Measurements from ENCODE around the gene CAPN6. TPM values are rescaled to one million over a fixed set of nuclear protein-coding genes. Genes with fewer than 3 reads are reported as not detected.

The CAPN6 gene
- total and polyA plus RNA-seq, 10 of the 15 experiments (the other 5 are each of a cell fraction or from before 2014, with no cell fraction given) = not detected

DNA sequence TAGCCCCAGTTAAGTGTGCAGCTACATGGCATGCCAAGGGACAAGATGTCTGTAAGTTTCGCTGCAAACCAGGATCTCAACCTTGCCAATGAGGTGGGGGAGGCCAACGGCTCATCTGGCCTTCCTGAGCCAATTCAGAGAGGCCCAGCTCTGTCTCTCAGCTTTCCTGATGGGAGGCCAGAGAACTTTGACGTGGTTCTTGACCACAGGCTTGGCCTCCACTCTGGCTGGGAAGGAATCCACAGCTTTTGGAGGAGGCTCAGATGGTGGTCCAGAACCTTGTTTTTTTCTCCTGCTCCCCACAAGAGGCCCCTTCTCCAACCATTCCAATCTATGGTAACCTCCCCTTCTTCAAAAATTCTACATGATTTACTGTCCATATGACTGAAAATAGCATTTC is 9.8 kb downstream of the CAPN6 start (continued):
- TF ChIP-seq EGR1 (IDR thresholded peaks at IDR 0.05; ENCODE audit: borderline replicate concordance in 1 of 2, low read depth in 2 of 2, low read length in 2 of 2) = no peak
- no peak for TF ChIP-seq SUPT20H (IDR thresholded peaks at IDR 0.05; ENCODE audit: borderline replicate concordance, control insufficient read depth, low read depth, low read length)
- no peak for TF ChIP-seq NRF1 (conservative IDR thresholded peaks at IDR 0.05; ENCODE audit: low read depth, low read length)
- TF ChIP-seq, protein P1, sequence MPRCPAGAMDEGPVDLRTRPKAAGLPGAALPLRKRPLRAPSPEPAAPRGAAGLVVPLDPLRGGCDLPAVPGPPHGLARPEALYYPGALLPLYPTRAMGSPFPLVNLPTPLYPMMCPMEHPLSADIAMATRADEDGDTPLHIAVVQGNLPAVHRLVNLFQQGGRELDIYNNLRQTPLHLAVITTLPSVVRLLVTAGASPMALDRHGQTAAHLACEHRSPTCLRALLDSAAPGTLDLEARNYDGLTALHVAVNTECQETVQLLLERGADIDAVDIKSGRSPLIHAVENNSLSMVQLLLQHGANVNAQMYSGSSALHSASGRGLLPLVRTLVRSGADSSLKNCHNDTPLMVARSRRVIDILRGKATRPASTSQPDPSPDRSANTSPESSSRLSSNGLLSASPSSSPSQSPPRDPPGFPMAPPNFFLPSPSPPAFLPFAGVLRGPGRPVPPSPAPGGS (IDR thresholded peaks at IDR 0.05; ENCODE audit: borderline replicate concordance, insufficient read depth, low read depth, low read length, poor library complexity, severe bottlenecking) = no peak

DNA sequence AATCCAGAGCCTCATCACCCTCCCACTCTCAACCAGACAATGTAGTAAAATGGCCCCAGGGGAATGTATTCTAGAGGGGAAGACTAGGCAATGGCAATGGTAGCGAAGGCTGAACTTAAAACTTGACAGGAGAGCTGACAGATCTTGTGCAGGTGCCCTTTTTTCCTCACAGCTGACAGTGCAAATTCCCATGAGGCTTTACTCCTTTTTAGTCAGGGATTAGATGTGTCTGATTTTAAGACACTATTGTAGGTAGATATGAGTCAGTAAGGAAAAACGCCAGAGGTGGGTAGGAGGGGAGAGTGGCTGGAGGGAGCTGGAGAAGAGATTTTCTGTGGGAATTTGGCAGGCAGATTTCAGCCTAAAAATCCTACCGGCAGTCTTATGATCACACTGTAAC is 10.7 kb downstream of the CAPN6 start:
- no peaks in the 10 kb centered on the region for H4K20me1 ChIP-seq (ENCODE audit: control insufficient read depth, insufficient read depth)
- H3K4me1 ChIP-seq (ENCODE audit: control insufficient read depth, insufficient read depth, low read length) = no peaks in the 10 kb centered on the region
- no peak for TF ChIP-seq SMARCA5 (IDR thresholded peaks at IDR 0.05)
- TF ChIP-seq, protein P2, sequence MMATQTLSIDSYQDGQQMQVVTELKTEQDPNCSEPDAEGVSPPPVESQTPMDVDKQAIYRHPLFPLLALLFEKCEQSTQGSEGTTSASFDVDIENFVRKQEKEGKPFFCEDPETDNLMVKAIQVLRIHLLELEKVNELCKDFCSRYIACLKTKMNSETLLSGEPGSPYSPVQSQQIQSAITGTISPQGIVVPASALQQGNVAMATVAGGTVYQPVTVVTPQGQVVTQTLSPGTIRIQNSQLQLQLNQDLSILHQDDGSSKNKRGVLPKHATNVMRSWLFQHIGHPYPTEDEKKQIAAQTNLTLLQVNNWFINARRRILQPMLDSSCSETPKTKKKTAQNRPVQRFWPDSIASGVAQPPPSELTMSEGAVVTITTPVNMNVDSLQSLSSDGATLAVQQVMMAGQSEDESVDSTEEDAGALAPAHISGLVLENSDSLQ (IDR thresholded peaks at IDR 0.05) = no peak
- TF ChIP-seq BCL11A (IDR thresholded peaks at IDR 0.05; ENCODE audit: low read depth, low read length) = no peak
- TF ChIP-seq KLF5 (IDR thresholded peaks at IDR 0.05; ENCODE audit: partially characterized antibody) = no peak
- TF ChIP-seq CREM (IDR thresholded peaks at IDR 0.05; ENCODE audit: low read depth) = no peak
- TF ChIP-seq YBX1 (IDR thresholded peaks at IDR 0.05) = no peak
- ChIA-PET POLR2A (no interaction called here), CTCF (no interaction called here), RAD21 (ENCODE audit: unreplicated experiment) (no interaction called here), SMC1A (ENCODE audit: uncharacterized antibody, unreplicated experiment) (interaction anchor here (1.2 kb wide), 1 partner anchor 40 kb away, joined by 3 read pairs; no protein-coding TSS in a partner anchor)
- H3K4me2 ChIP-seq (ENCODE audit: control insufficient read depth, insufficient read depth) = no peak overlapping the region
- no peak overlapping the region for H2AFZ ChIP-seq (ENCODE audit: control insufficient read depth, low read depth, low read length)
- H3K79me2 ChIP-seq (ENCODE audit: control insufficient read depth, insufficient read depth, low read length) = no peaks in the 10 kb centered on the region
- ATAC-seq (no peak), DNase-seq (ENCODE audit: low read depth, low spot score) (no peak), FAIRE-seq (no peak)
- H3K4me3 ChIP-seq = no peak overlapping the region
- intact Hi-C loops (cut with micrococcal nuclease; ENCODE audit: unreplicated experiment) (no loop called here), in situ Hi-C loops (cut with MboI) (no loop called here)
- H3K36me3 ChIP-seq (ENCODE audit: control insufficient read depth in 2 of 2, insufficient read depth in 2 of 2, low read length in 1 of 2) = no peaks in the 10 kb centered on the region
- no TSS peak for BruUV-seq (replicated peaks)
- 33% methylated on average over 3 of the region's 3 CpGs for WGBS (ENCODE audit: insufficient coverage, insufficient replicate concordance, low lambda C conversion rate, missing lambda C conversion rate)
- no peak overlapping the region for H3K9ac ChIP-seq (ENCODE audit: control insufficient read depth, insufficient read depth, low read length)
- H3K27ac ChIP-seq (ENCODE audit: control insufficient read depth, insufficient read depth) = no peak overlapping the region
- 0 out of 4 replicates have a peak, but pooled peaks cover 0 to 2% of the 10 kb centered on the region in 2 experiments for H3K27me3 ChIP-seq (replicated peaks in 1 of 2; ENCODE audit: control insufficient read depth in 2 of 2, insufficient read depth in 2 of 2, low read length in 1 of 2)
- no peaks in the 10 kb centered on the region for H3K9me3 ChIP-seq (replicated peaks; ENCODE audit: control insufficient read depth, insufficient read depth, low read length)
